HG03045 (cell line): ENCODE data around the gene RCC1.
"Not testable (repeated sequence)": the region's sequence is repeated elsewhere in the genome, so short reads cannot be mapped to it uniquely, and the experiment has no call there.

Experiments
- ATAC-seq: cut with Tn5 transposase; IDR thresholded peaks from one replicate; pipeline ENCODE4 v1.9.1; 2021; ENCODE audit warnings: mild to moderate bottlenecking, moderate library complexity; ENCODE audit not compliant: unreplicated experiment

Gene RCC1, protein sequence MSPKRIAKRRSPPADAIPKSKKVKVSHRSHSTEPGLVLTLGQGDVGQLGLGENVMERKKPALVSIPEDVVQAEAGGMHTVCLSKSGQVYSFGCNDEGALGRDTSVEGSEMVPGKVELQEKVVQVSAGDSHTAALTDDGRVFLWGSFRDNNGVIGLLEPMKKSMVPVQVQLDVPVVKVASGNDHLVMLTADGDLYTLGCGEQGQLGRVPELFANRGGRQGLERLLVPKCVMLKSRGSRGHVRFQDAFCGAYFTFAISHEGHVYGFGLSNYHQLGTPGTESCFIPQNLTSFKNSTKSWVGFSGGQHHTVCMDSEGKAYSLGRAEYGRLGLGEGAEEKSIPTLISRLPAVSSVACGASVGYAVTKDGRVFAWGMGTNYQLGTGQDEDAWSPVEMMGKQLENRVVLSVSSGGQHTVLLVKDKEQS

GRCh38 chr1:28505406-28506187 is at the start of gene RCC1:
Gene RCC1 (plus strand): TSS chr1:28506043. CDS start chr1:28529867, 23,824 bp downstream.
- peak; percentile 74 for ATAC-seq

DNA sequence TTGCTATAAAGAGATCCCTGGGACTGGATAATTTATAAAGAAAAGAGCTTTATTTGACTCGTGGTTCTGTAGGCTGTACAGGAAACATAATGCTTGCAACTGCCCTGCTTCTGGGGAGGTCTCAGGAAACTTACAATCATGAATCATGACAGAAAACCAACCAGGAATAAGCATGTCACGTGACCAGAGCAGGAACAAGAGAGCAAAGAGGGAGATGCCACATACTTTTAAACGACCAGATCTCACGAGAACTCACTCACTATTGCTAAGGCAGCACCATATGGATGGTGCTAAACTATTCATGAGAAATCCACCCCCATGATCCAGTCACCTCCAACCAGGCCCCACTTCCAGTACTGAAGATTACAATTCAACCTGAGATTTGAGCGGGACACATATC is 49.8 kb upstream of the RCC1 start:
- ATAC-seq = no peak

- ATAC-seq = no peak
Measured at GRCh38 chr1:28457678-28458077, 48.2 kb upstream of the RCC1 start.

- no peak for ATAC-seq
Measured at GRCh38 chr1:28458237-28459228, 47.3 kb upstream of the RCC1 start.

- no peak for ATAC-seq
Measured at GRCh38 chr1:28466226-28466778, 39.5 kb upstream of the RCC1 start.

GRCh38 chr1:28470146-28470545 is 35.7 kb upstream of the RCC1 start:
- ATAC-seq = no peak

GRCh38 chr1:28479497-28479896 is 26.3 kb upstream of the RCC1 start:
- ATAC-seq = not testable (repeated sequence)

- ATAC-seq = no peak
Measured at GRCh38 chr1:28480308-28480707, 25.5 kb upstream of the RCC1 start.

DNA sequence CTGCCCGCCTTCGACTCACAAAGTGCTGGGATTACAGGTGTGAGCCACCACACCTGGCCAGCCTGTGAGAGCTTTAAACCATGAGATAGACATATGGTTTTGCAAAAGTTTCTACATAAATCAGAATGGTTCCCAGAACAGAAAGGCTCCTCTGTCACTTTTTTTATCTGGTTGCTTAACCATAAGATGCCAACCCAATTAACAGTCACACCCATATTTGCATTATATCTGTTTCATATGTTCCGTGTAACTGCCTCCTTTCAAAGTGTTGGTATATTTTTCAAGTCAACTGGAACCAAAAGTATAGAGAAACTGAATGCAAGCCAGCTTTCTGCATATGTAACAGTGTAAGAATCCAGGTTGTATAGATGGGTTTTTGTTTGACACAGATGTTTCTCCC is 23.7 kb upstream of the RCC1 start:
- no peak for ATAC-seq

GRCh38 chr1:28482702-28483101 is 23.1 kb upstream of the RCC1 start:
- no peak for ATAC-seq

DNA sequence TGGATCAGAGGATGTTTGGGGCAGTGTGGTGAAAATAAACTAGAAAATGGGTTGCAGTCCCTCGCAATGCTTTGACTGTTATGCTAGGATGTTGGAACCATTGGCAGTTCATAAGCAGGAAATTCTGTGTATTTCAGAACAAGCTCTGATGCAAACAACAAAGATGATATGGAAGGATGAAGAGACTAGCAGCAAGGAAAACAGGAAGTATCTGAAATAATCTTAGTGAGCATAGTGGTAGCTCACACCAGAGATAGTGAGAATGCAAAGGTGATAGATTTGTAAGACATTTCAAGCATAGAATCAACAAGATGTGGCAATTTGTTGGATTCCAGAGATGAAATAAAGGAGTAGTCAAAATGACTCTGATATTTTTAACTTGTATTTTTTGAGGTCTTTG is 11.1 kb upstream of the RCC1 start:
- ATAC-seq = no peak

GRCh38 chr1:28499553-28499952 is 6.3 kb upstream of the RCC1 start:
- no peak for ATAC-seq

GRCh38 chr1:28501925-28502324 is 3.9 kb upstream of the RCC1 start:
- no peak for ATAC-seq

GRCh38 chr1:28503117-28503516 is 2.7 kb upstream of the RCC1 start:
- ATAC-seq = no peak

DNA sequence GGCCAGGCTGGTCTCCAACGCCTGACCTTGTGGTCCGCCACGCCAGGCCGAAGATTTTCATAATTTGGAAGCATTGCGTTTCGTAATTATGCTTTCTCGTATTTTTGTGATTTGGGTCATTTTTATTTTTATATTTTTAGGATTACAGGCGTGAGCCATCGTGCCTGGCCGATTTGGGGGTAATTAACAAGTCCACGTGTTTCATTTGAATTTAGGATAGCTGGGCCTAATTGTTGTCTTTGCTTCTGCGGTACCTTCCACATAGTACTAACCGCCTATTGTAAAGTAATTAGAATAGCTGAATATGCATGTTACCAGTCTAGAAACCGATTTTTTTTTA is 1.0 kb downstream of the RCC1 start:
- no peak for ATAC-seq

- ATAC-seq = no peak
Measured at GRCh38 chr1:28507247-28507645, 1.4 kb downstream of the RCC1 start.

GRCh38 chr1:28507646-28508434 is 2.0 kb downstream of the RCC1 start:
- ATAC-seq = no peak

DNA sequence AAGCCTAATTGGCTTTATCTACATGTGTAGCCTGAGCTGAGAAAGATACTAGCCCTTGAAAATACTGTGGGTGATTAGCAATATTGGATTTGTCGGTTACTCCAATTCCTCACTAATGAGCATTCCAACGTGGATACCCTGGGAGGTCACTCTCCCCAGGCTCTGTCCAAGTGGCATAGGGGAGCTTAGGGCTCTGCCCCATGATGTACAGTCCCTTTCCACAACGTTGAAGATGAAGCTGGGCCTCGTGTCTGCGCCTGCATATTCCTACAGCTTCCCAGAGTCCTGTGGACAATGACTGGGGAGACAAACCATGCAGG is 2.6 kb downstream of the RCC1 start:
- no peak for ATAC-seq

GRCh38 chr1:28509705-28510272 is 3.9 kb downstream of the RCC1 start:
- ATAC-seq = no peak
